ENCODE data around the gene SLC25A42.
A peak's percentile ranks its signal among the peaks of the same experiment; 100 is the strongest.
"Not testable (repeated sequence)": the region's sequence is repeated elsewhere in the genome, so short reads cannot be mapped to it uniquely, and the experiment has no call there.

SLC25A42 gene

GRCh38 chr19:19107654-19108053 is 43.9 kb downstream of the SLC25A42 start:
- DNase-seq: no peak

- no peak for DNase-seq
These were observed 45.8 kb downstream of the SLC25A42 start for GRCh38 chr19:19109601-19110000.

GRCh38 chr19:19110410-19111135 is 46.8 kb downstream of the SLC25A42 start:
- no peak for DNase-seq

- DNase-seq: no peak
These were observed 47.5 kb downstream of the SLC25A42 start for GRCh38 chr19:19111136-19111835.

- DNase-seq: no peak
These were observed 48.3 kb downstream of the SLC25A42 start for GRCh38 chr19:19111967-19112580.

- DNase-seq: no peak
These were observed 49.3 kb downstream of the SLC25A42 start for GRCh38 chr19:19113040-19113626.

- DNase-seq: no peak
These were observed 52.2 kb downstream of the SLC25A42 start for GRCh38 chr19:19115954-19116353.

GRCh38 chr19:19119325-19120237 is 55.8 kb downstream of the SLC25A42 start:
- no peak for DNase-seq

- DNase-seq: no peak
These were observed 56.8 kb downstream of the SLC25A42 start for GRCh38 chr19:19120308-19121231.

- no peak for DNase-seq
These were observed 57.6 kb downstream of the SLC25A42 start for GRCh38 chr19:19121371-19121770.

- DNase-seq: no peak
These were observed 59.1 kb downstream of the SLC25A42 start for GRCh38 chr19:19122902-19123301.

- no peak for DNase-seq
These were observed 59.6 kb downstream of the SLC25A42 start for GRCh38 chr19:19123386-19123785.

GRCh38 chr19:19126102-19126501 is 62.3 kb downstream of the SLC25A42 start:
- DNase-seq: no peak

GRCh38 chr19:19131989-19132388 is 68.2 kb downstream of the SLC25A42 start:
- DNase-seq: no peak

- DNase-seq: no peak
These were observed 69.1 kb downstream of the SLC25A42 start for GRCh38 chr19:19132912-19133311.

GRCh38 chr19:19133985-19134384 is 70.2 kb downstream of the SLC25A42 start:
- no peak for DNase-seq

- DNase-seq: no peak
These were observed 70.9 kb downstream of the SLC25A42 start for GRCh38 chr19:19134687-19135158.

GRCh38 chr19:19135713-19136112 is 71.9 kb downstream of the SLC25A42 start:
- DNase-seq: not testable (repeated sequence)

GRCh38 chr19:19137556-19138108 is 73.8 kb downstream of the SLC25A42 start:
- DNase-seq: no peak

- DNase-seq: peak; percentile 82
These were observed 74.6 kb downstream of the SLC25A42 start, which contains the start of gene TMEM161A for GRCh38 chr19:19138109-19138981. TMEM161A (minus strand) TSS chr19:19138478; CDS start chr19:19138428, 50 bp downstream.

Data from NCI-H2081 treated with DMSO at 0.1 percent for 48 hours (cell line).